Thyroid gland (tissue), 4 donors: ENCODE results near the gene DND1. TPM values are rescaled to one million over a fixed set of nuclear protein-coding genes. Genes with fewer than 3 reads are reported as not detected.

Source experiments
- DNase-seq, 2 donors: peaks; one replicate each; pipeline ENCODE4 v3.0.0-alpha.2; 2019
- H3K27ac ChIP-seq, 3 donors: fragments of 200-600 bp; sonication (generic); 1 replicate in 2 of 3; 2 replicates in 1 of 3; pipeline ENCODE4 v1.5.1; 2016 to 2019; ENCODE audit warnings: mild to moderate bottlenecking in 1 of 3, moderate library complexity in 1 of 3
- H3K27me3 ChIP-seq: fragments of 200-600 bp; sonication (generic); one replicate; pipeline ENCODE4 v1.5.1; 2019
- H3K36me3 ChIP-seq, 2 donors: fragments of 200-600 bp; sonication (generic); one replicate each; pipeline ENCODE4 v1.5.1; 2016 to 2019
- H3K4me1 ChIP-seq, 2 donors: fragments of 200-600 bp; sonication (generic); one replicate each; pipeline ENCODE4 v1.5.1; 2017 to 2019
- H3K4me3 ChIP-seq, 3 donors: fragments of 200-600 bp; sonication (generic); replicated peaks in 1 of 3; 1 replicate in 2 of 3; 2 replicates in 1 of 3; pipeline ENCODE4 v1.5.1; 2016; ENCODE audit warnings: mild to moderate bottlenecking in 1 of 3
- H3K9me3 ChIP-seq: fragments of 200-600 bp; sonication (generic); one replicate; pipeline ENCODE4 v1.5.1; 2017
- CTCF ChIP-seq, 6 experiments: fragments of 200-600 bp in 3 of 6; fragments of 450-650 bp in 3 of 6; sonication (generic) in 3 of 6; IDR thresholded peaks; one replicate each; pipeline ENCODE4 v1.5.1; 2016 to 2019; ENCODE audit warnings: antibody characterized with exemption in 6 of 6, mild to moderate bottlenecking in 2 of 6, inconsistent platforms in 1 of 6, moderate library complexity in 1 of 6
- POLR2A ChIP-seq, 2 donors: fragments of 450-650 bp; IDR thresholded peaks; one replicate each; pipeline ENCODE4 v1.6.1; 2017; ENCODE audit warnings: antibody characterized with exemption in 2 of 2, mild to moderate bottlenecking in 2 of 2, moderate library complexity in 1 of 2
- WGBS, 2 donors: methylation state at CpG; one replicate each; pipeline ENCODE4 v1.1.5; 2017; 5-methylcytosine and 5-hydroxymethylcytosine counted together
- intact Hi-C: fragments of 100-400 bp; cut with DNase I; formaldehyde crosslinking; loops from one replicate; pipeline ENCODE4 v1.15.1; 2023
- total RNA-seq, 4 donors: library from RNA; depleted of rRNA; stranded (reverse); fragments of >200 nt; gene quantifications; one replicate each; pipeline ENCODE4 v1.2.3, GENCODE V29; 2016

The DND1 gene
- total RNA-seq, 4 donors from 2014 or later = 1.3 to 2.0 TPM; not detected in 2

GRCh38 chr5:140632366-140633020 is 40.9 kb downstream of the DND1 start:
- H3K36me3 ChIP-seq = no peaks in the 10 kb centered on the region
- no peaks in the 10 kb centered on the region for H3K27me3 ChIP-seq
- TF ChIP-seq CTCF (IDR thresholded peaks at IDR 0.05) (no peak), POLR2A (IDR thresholded peaks at IDR 0.05) (peak in 1 of 2 donors; percentile 37)
- peak; percentile 59 to 62 for DNase-seq
- peak overlapping the region; percentile 57 to 81 (median 79) for H3K27ac ChIP-seq
- intact Hi-C loops = loop anchor here (10.0 kb wide), 1 partner anchor 258 kb away; no protein-coding TSS in a partner anchor
- WGBS, 2 donors = 0 to 5% methylated on average over 30 to 31 of the region's 51 CpGs
- peaks cover 5 to 18% of the 10 kb centered on the region in 2 donors for H3K4me1 ChIP-seq
- H3K9me3 ChIP-seq = no peaks in the 10 kb centered on the region
- H3K4me3 ChIP-seq = peak overlapping the region; percentile 24 to 95 (median 52)

GRCh38 chr5:140631831-140632365 is 41.5 kb downstream of the DND1 start:
- H3K27me3 ChIP-seq = no peaks in the 10 kb centered on the region
- peaks cover 5 to 18% of the 10 kb centered on the region in 2 donors for H3K4me1 ChIP-seq
- WGBS, 2 donors = 3 to 65% methylated on average over 2 to 11 of the region's 36 CpGs
- TF ChIP-seq CTCF (IDR thresholded peaks at IDR 0.05) (no peak), POLR2A (IDR thresholded peaks at IDR 0.05) (peak in 1 of 2 donors; percentile 41)
- H3K36me3 ChIP-seq = no peaks in the 10 kb centered on the region
- peak; percentile 58 to 70 for DNase-seq
- intact Hi-C loops = loop anchor here (10.0 kb wide), 1 partner anchor 257 kb away; no protein-coding TSS in a partner anchor
- H3K27ac ChIP-seq = peak overlapping the region; percentile 57 to 81 (median 79)
- H3K4me3 ChIP-seq = peak overlapping the region; percentile 24 to 95 (median 52)
- H3K9me3 ChIP-seq = no peaks in the 10 kb centered on the region

GRCh38 chr5:140631036-140631417 is 42.3 kb downstream of the DND1 start:
- Histone ChIP-seq H3K36me3 (no peaks in the 10 kb centered on the region), H3K27me3 (no peaks in the 10 kb centered on the region), H3K4me1 (peaks cover 5 to 18% of the 10 kb centered on the region in 2 donors), H3K4me3 (no peak overlapping the region), H3K27ac (no peak overlapping the region), H3K9me3 (no peaks in the 10 kb centered on the region)
- no peak for TF ChIP-seq CTCF (IDR thresholded peaks at IDR 0.05)
- TF ChIP-seq POLR2A (IDR thresholded peaks at IDR 0.05) = no peak
- intact Hi-C loops = loop anchor here (10.0 kb wide), 1 partner anchor 256 kb away; no protein-coding TSS in a partner anchor
- WGBS, 2 donors = 89 to 97% methylated on average over 4 of the region's 4 CpGs
- no peak for DNase-seq

DNA sequence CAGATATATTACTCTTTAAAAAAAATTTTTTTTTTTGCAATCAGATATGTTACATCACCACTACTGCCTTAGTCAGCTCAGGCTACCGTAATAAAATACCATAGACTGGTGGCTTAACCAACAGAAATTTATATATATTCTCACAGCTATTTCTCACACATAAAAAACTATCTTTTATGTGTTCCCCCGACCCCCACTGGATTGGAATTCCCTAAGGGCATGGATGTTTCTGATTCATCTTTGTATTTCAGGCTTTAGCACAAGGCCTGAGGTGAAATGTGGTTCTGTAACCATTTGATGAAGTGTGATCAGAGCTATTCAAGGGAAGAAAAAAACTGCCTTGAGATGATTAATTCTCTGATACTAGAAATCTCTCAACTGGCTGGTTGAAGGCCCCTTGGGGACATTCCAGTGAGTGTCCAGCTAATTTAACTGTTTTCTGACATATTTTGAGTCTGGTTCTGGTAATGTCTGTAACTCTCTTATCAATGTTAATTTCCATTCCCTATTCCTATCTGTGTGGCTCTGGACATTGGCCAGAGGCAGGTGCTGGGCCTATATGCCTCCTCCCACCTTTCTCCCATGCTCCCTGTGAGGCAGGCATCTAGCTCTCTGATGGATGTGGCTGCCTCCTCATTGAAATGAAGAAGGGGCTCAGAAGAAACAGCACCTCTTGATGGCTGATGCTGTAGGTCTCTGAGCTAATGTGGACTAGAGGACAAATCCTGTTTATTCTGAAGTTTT is 42.9 kb downstream of the DND1 start:
- H3K27me3 ChIP-seq = no peaks in the 10 kb centered on the region
- H3K27ac ChIP-seq = no peak overlapping the region
- H3K4me1 ChIP-seq = peaks cover 5 to 18% of the 10 kb centered on the region in 2 donors
- DNase-seq = no peak
- no peaks in the 10 kb centered on the region for H3K9me3 ChIP-seq
- intact Hi-C loops = loop anchor here (10.0 kb wide), 1 partner anchor 256 kb away; no protein-coding TSS in a partner anchor
- no peak overlapping the region for H3K4me3 ChIP-seq
- TF ChIP-seq CTCF (IDR thresholded peaks at IDR 0.05) = no peak
- TF ChIP-seq POLR2A (IDR thresholded peaks at IDR 0.05) = no peak
- no peaks in the 10 kb centered on the region for H3K36me3 ChIP-seq
- WGBS, 2 donors = 78 to 81% methylated on average over 2 of the region's 2 CpGs
